OCI-LY7 (cell line): ENCODE data around the gene CORO1C. TPM values are rescaled to one million over a fixed set of nuclear protein-coding genes. Genes with fewer than 3 reads are reported as not detected.

ENCODE experiments used
- BruUV-seq: library from RNA; stranded (reverse); fragments of 400-500 nt; replicated peaks from 2 replicates; lab custom pipeline; 2021; lab: Mats Ljungman, UMichigan
- CTCF ChIA-PET: fragments of 300-600 bp; sonication (Branson Sonifier 250); formaldehyde crosslinking; loops from one replicate; lab custom pipeline; 2022; ENCODE audit warnings: antibody characterized with exemption; ENCODE audit not compliant: unreplicated experiment; lab: Charles Lee
- POLR2A ChIA-PET: fragments of 300-600 bp; sonication (Branson Sonifier 250); formaldehyde crosslinking; loops from one replicate; lab custom pipeline; 2022; ENCODE audit warnings: antibody characterized with exemption; lab: Charles Lee
- DNase-seq: peaks from one replicate; pipeline ENCODE4 v3.0.0-alpha.2; 2015; ENCODE audit warnings: low spot score
- H2AFZ ChIP-seq: fragments of 200-600 bp; sonication (generic), shearing (Covaris generic); 2 replicates; pipeline ENCODE4 v1.6.1; 2014; ENCODE audit warnings: mild to moderate bottlenecking, antibody characterized with exemption, low read length, moderate library complexity
- H3K27ac ChIP-seq: fragments of 200-600 bp; sonication (generic); 2 replicates; pipeline ENCODE4 v1.5.1; 2014; ENCODE audit warnings: mixed run types, low read depth, mild to moderate bottlenecking, moderate library complexity, low read length, inconsistent platforms; ENCODE audit not compliant: poor library complexity, severe bottlenecking
- H3K36me3 ChIP-seq: fragments of 200-600 bp; sonication (generic); 2 replicates; pipeline ENCODE4 v1.6.1; 2014; ENCODE audit warnings: mild to moderate bottlenecking, antibody characterized with exemption, low read length, moderate library complexity, mixed read lengths; ENCODE audit not compliant: insufficient read depth
- H3K4me1 ChIP-seq: fragments of 200-600 bp; sonication (generic); 2 replicates; pipeline ENCODE4 v1.5.1; 2014; ENCODE audit warnings: mild to moderate bottlenecking, low read length; ENCODE audit not compliant: insufficient read depth, poor library complexity, severe bottlenecking
- H3K4me2 ChIP-seq: fragments of 200-600 bp; sonication (generic); 2 replicates; pipeline ENCODE4 v1.6.1; 2014; ENCODE audit warnings: mild to moderate bottlenecking, low read length
- H3K4me3 ChIP-seq: fragments of 200-600 bp; sonication (generic); 2 replicates; pipeline ENCODE4 v1.5.1; 2014; ENCODE audit warnings: mild to moderate bottlenecking, low read depth, low read length; ENCODE audit not compliant: poor library complexity, severe bottlenecking
- H3K79me2 ChIP-seq: fragments of 200-600 bp; sonication (generic); 2 replicates; pipeline ENCODE4 v1.6.1; 2016; ENCODE audit warnings: low read depth, mild to moderate bottlenecking, low read length, moderate library complexity, mixed read lengths; ENCODE audit not compliant: insufficient read depth
- H3K9me2 ChIP-seq: fragments of 200-600 bp; sonication (generic); 2 replicates; pipeline ENCODE4 v1.6.1; 2016; ENCODE audit warnings: mild to moderate bottlenecking, low read length, mixed read lengths; ENCODE audit not compliant: insufficient read depth
- H3K9me3 ChIP-seq: fragments of 200-600 bp; sonication (generic); 2 replicates; pipeline ENCODE4 v1.6.1; 2014; ENCODE audit warnings: mild to moderate bottlenecking, mixed run types, low read length, mixed read lengths
- H4K20me1 ChIP-seq: fragments of 200-600 bp; sonication (generic); 2 replicates; pipeline ENCODE4 v1.6.1; 2014; ENCODE audit warnings: mild to moderate bottlenecking, antibody characterized with exemption, low read length, moderate library complexity, mixed read lengths; ENCODE audit not compliant: insufficient read depth
- EZH2phosphoT487 ChIP-seq: fragments of 200-600 bp; sonication (generic); IDR thresholded peaks from 2 replicates; pipeline ENCODE4 v1.6.1; 2018; ENCODE audit warnings: low read depth, borderline replicate concordance, mild to moderate bottlenecking, mixed run types, antibody characterized with exemption, low read length, moderate library complexity, mixed read lengths
- intact Hi-C: fragments of 100-400 bp; cut with micrococcal nuclease; formaldehyde crosslinking; loops from one replicate; pipeline ENCODE4 v1.10.0; 2022; ENCODE audit not compliant: unreplicated experiment
- total RNA-seq, 2 experiments: library from RNA; depleted of rRNA in 1 of 2; stranded (reverse); fragments of >200 nt in 1 of 2; shearing (Covaris generic) in 1 of 2; gene quantifications; 2 replicates each; pipeline ENCODE4 v1.2.3, GENCODE V29; 2014 to 2022
- TF ChIP-seq, protein P1 (sequence below): fragments of 200-600 bp; sonication (generic); conservative IDR thresholded peaks from 2 replicates; pipeline ENCODE4 v1.5.1; 2014; ENCODE audit warnings: mild to moderate bottlenecking, antibody characterized with exemption, low read length, moderate library complexity, mixed read lengths

Gene CORO1C
- total RNA-seq, 2 experiments from 2014 or later: 74.7 to 148 TPM

DNA sequence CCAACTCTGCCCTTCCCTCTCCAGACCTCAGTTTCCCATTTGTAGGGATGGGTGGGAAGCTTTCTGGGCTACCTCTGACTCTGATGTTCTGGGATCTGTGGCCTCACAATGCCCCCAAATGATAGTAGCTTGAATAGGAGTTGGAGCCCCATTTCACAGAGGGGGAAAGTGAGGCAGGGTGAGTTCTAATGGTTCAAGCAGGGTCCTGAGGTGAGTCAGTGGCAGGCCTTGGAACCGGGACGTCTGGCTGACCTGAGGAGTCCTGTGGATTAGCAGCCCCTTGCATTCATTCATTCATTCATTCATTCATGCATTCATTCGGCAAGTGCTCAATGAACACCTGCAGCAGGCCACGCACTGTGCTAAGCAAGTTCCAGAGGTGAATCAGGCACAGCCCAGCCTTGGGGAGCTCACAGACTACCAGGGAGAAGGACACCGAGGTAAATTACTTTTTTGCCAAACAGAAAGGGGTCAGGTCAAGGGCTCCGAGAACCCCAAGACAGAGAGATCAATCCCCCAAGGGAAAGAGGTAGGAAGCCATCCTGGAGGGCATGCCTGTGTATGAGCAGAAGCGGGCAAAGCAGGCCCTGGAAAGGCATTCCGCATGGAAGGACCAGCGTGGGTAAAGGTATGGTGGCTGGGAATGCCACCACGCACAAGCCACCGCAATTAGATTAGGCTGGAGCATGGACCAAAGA lies 132.6 kb downstream of the CORO1C start:
- no peak for TF ChIP-seq EZH2phosphoT487
- TF ChIP-seq, protein P1, sequence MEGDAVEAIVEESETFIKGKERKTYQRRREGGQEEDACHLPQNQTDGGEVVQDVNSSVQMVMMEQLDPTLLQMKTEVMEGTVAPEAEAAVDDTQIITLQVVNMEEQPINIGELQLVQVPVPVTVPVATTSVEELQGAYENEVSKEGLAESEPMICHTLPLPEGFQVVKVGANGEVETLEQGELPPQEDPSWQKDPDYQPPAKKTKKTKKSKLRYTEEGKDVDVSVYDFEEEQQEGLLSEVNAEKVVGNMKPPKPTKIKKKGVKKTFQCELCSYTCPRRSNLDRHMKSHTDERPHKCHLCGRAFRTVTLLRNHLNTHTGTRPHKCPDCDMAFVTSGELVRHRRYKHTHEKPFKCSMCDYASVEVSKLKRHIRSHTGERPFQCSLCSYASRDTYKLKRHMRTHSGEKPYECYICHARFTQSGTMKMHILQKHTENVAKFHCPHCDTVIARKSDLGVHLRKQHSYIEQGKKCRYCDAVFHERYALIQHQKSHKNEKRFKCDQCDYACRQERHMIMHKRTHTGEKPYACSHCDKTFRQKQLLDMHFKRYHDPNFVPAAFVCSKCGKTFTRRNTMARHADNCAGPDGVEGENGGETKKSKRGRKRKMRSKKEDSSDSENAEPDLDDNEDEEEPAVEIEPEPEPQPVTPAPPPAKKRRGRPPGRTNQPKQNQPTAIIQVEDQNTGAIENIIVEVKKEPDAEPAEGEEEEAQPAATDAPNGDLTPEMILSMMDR: no peak
- CTCF ChIA-PET: interaction anchor here (0.7 kb wide), 1 partner anchor 199 kb away, joined by 10 read pairs; no protein-coding TSS in a partner anchor
- no TSS peak for BruUV-seq

DNA sequence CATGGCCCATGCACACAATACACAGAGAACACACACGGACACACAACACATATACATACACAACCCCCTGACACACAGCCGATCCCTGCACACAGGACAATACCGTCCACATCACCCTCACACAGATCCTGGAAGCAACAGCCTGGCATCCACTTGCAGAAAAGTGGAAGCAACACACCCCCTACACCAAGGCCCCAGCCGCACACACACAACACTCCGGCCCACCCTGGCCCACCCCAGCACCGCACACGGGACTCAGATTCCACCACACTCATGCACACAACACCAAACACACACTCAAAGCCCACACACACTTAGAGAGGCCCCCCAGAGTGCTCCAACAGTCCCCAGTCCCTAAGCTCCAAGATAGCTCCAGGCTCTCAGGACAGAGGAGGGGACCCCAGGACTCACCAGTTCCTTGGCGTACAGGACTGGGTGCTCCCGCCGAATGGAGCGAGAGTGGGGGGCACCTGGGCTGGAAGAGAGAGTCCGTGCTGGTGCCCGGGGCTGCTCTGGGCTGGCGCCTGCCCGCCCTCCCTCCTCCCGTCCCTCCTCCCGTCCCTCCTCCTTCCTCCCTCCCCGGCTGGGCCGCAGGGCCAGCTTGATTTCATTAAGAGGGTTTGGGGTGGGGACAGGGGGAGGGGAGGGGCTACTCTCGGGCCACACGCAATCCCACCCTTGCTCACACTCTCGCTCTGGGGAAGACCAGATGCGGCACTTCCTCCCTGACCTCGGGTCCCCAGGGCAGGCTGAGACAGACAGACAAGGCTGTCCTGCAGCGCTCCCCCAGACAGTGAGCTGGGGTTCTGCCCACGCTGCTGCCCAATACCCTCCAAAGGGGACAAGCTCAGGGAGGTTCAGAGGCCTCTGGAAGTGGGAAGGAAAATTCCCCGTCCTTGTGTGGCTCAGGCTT lies 133.5 kb downstream of the CORO1C start, which contains the start of gene TMEM119:
Gene TMEM119 (minus strand): TSS at position 526 of the 913 bp plus-strand sequence. CDS start 5,701 bp downstream, outside the sequence.
- Histone ChIP-seq H3K4me1 (no peaks in the 10 kb centered on the region), H3K4me3 (no peak within 1 kb of the TSS), H3K27ac (no peak within 1 kb of the TSS), H2AFZ (no peak within 1 kb of the TSS), H4K20me1 (no peaks in the 10 kb centered on the region), H3K36me3 (no peaks in the 10 kb centered on the region), H3K9me2 (no peaks in the 10 kb centered on the region), H3K79me2 (no peaks in the 10 kb centered on the region), H3K9me3 (no peaks in the 10 kb centered on the region), H3K4me2 (no peak within 1 kb of the TSS)
- no peak for TF ChIP-seq EZH2phosphoT487
- TF ChIP-seq, protein P1: no peak
- CTCF ChIA-PET: interaction anchor here (0.7 kb wide), 1 partner anchor 200 kb away, joined by 10 read pairs; no protein-coding TSS in a partner anchor
- BruUV-seq: no TSS peak
- DNase-seq: peak; percentile 21
- intact Hi-C loops: no loop called here
- POLR2A ChIA-PET: interaction anchor here (0.6 to 1.0 kb wide), 2 partner anchors 14 to 30 kb away, joined by 3 to 4 read pairs; no protein-coding TSS in a partner anchor

More for the DNA sequence above, 132.6 kb downstream of the CORO1C start:
- no peaks in the 10 kb centered on the region for H3K9me3 ChIP-seq
- POLR2A ChIA-PET: interaction anchor here (0.6 to 1.0 kb wide), 2 partner anchors 13 to 30 kb away, joined by 3 to 4 read pairs; no protein-coding TSS in a partner anchor
- H2AFZ ChIP-seq: no peak overlapping the region
- H3K9me2 ChIP-seq: no peaks in the 10 kb centered on the region
- H3K4me1 ChIP-seq: no peaks in the 10 kb centered on the region
- no peak overlapping the region for H3K27ac ChIP-seq
- no peak overlapping the region for H3K4me2 ChIP-seq
- H4K20me1 ChIP-seq: no peaks in the 10 kb centered on the region
- no peaks in the 10 kb centered on the region for H3K36me3 ChIP-seq
- intact Hi-C loops: no loop called here
- H3K79me2 ChIP-seq: no peaks in the 10 kb centered on the region
- H3K4me3 ChIP-seq: no peak overlapping the region
- DNase-seq: no peak
